Rectal smooth muscle tissue (tissue), 1 donor: ENCODE measurements around the gene WDR5B.
A peak's percentile ranks its signal among the peaks of the same experiment; 100 is the strongest.
"Not testable (repeated sequence)": the region's sequence is repeated elsewhere in the genome, so short reads cannot be mapped to it uniquely, and the experiment has no call there.

ENCODE experiments used
- H3K27ac ChIP-seq: one replicate; pipeline ENCODE4 v1.7.0; 2013; ENCODE audit warnings: low read depth, low read length, inconsistent platforms
- H3K27me3 ChIP-seq: one replicate; pipeline ENCODE4 v1.7.0; 2013; ENCODE audit warnings: low read length; ENCODE audit not compliant: control insufficient read depth, insufficient read depth
- H3K36me3 ChIP-seq: one replicate; pipeline ENCODE4 v1.7.0; 2013; ENCODE audit warnings: low read length; ENCODE audit not compliant: control insufficient read depth, insufficient read depth
- H3K4me1 ChIP-seq: one replicate; pipeline ENCODE4 v1.7.0; 2013; ENCODE audit warnings: low read length; ENCODE audit not compliant: control insufficient read depth, insufficient read depth
- H3K4me3 ChIP-seq: one replicate; pipeline ENCODE4 v1.7.0; 2013; ENCODE audit warnings: low read length
- H3K9ac ChIP-seq: one replicate; pipeline ENCODE4 v1.7.0; 2013; ENCODE audit warnings: low read length

WDR5B gene

DNA sequence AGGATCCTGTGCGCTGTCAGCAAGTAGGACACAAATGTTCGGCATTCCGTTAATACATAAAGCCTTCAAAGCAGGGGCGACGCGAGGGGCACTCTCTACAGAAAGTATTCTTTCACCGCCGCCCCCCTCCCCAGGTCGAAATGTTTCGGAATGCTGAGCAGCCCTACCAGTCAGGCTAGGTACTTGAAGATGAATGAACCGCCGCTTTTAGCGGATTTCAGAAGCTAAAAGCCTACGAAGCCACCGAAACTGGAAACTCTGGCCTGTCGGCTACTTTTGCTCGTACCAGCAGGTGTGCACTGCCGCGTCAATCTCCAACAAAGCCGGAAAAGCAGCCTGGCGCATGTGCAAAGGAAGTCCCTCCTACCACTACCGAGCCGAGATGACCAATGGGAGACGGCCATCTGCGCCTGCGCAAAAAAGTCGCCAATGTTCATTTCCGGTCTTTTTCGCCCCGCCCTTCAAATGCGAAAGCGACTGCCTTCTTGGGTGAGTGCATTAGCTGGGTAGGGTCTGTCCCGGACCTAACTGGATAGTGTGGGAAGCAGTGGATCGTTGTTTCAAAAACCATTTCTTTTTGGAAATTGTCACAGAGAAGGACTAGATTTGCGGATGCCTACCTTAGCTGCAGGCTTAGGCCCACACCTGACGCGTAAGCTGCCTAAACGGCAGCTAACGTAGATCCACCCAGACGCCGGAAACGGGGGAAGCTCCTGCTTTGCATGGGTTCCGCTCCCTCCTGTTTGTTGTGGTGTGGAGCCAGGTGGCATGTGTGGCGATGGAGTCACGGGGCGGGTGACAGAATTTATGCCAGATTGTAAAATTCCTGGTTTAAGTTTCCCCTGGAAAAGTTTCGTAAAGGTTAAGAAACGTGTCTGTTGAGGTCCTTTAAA is at the start of gene WDR5B:
TSS of gene WDR5B (minus strand) at position 301 of the 893 bp plus-strand sequence. CDS start 534 bp downstream, outside the sequence.
- Histone ChIP-seq H3K27me3 (no peaks in the 10 kb centered on the region), H3K36me3 (no peaks in the 10 kb centered on the region), H3K4me1 (peaks cover 5% of the 10 kb centered on the region), H3K4me3 (peak within 1 kb of the TSS; percentile 97), H3K27ac (peak within 1 kb of the TSS; percentile 93), H3K9ac (peak within 1 kb of the TSS; percentile 88)

DNA sequence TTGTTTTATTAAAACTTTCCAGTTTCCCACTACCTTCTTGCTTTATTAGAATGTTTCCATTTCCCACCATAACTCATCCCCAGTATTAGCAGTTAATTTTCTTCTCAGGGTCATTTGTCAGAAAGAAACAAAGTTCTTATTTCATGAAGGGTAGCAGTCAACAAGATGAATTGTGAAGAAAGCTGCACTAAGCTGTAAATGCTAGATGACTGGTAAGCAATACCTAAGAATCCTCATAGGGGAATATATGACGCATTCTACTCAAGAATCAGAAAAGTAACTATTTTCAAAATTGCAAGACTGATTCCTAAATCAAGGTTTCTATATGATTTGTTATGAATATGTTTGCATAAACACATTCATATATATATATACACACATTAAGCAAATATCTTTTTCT is 48.8 kb upstream of the WDR5B start:
- Histone ChIP-seq H3K27me3 (no peaks in the 10 kb centered on the region), H3K9ac (no peak overlapping the region), H3K36me3 (peaks cover 2% of the 10 kb centered on the region), H3K4me3 (no peak overlapping the region), H3K4me1 (no peaks in the 10 kb centered on the region), H3K27ac (no peak overlapping the region)

DNA sequence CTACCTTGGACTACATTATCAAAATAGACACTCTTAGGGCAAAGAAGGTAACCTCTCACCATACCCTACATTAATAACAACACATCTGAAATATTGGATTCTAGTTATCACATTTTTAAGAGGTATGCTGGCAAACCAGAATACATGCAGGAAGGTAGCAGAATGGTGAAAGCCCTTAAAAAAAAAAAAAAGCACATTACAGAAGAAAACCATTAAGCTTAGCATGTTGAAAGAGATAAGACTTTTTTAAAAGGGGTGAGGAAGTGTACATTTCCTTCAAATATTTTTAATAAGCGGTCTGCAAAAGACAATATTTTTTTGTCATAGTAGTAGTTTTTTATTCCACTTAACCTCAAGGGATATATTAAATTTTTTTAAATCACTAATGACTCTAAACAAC is 46.5 kb upstream of the WDR5B start:
- no peaks in the 10 kb centered on the region for H3K27me3 ChIP-seq
- H3K9ac ChIP-seq: no peak overlapping the region
- no peak overlapping the region for H3K27ac ChIP-seq
- no peak overlapping the region for H3K4me3 ChIP-seq
- H3K4me1 ChIP-seq: no peaks in the 10 kb centered on the region
- H3K36me3 ChIP-seq: peaks cover 2% of the 10 kb centered on the region

DNA sequence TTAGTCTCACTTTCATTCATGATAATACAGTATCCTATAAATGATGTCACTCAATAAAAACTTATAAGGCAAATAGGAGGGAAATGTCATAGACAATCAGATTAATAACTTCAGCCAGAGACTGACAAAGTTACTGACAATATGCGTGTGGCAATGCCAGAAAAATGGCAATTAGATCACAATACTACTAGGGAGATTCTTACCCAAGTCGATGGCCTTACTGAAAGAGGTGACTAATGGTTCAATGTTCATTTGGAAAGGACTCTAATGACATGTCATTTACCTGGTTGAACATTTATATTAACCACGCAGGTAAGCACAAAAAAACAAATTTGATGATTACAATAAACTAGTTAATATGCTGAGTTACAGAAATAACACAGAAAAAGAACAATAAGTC is 45.9 kb upstream of the WDR5B start:
- no peak overlapping the region for H3K27ac ChIP-seq
- H3K36me3 ChIP-seq: peaks cover 2% of the 10 kb centered on the region
- no peak overlapping the region for H3K4me3 ChIP-seq
- H3K9ac ChIP-seq: no peak overlapping the region
- no peaks in the 10 kb centered on the region for H3K4me1 ChIP-seq
- no peaks in the 10 kb centered on the region for H3K27me3 ChIP-seq

DNA sequence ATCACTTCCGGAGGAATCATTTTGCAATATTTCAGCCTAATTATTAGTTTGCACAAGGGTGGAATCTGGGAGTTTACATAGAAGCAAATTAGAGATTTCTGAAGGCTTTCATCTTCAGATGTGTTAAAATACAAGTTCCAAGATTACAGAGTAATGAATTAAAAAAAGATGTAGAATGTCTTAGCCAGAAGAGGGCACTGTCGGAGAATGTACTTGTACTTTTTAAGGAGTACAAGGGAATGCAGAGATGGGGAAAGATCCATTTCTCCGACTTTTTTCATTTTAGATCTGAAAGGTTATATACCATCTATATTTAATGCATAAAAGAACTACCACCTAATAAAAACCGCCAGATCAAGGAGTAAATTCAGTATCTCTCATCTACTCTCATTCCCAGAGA is 43.1 kb upstream of the WDR5B start:
- H3K4me3 ChIP-seq: no peak overlapping the region
- no peaks in the 10 kb centered on the region for H3K4me1 ChIP-seq
- no peak overlapping the region for H3K27ac ChIP-seq
- no peak overlapping the region for H3K9ac ChIP-seq
- no peaks in the 10 kb centered on the region for H3K36me3 ChIP-seq
- no peaks in the 10 kb centered on the region for H3K27me3 ChIP-seq

DNA sequence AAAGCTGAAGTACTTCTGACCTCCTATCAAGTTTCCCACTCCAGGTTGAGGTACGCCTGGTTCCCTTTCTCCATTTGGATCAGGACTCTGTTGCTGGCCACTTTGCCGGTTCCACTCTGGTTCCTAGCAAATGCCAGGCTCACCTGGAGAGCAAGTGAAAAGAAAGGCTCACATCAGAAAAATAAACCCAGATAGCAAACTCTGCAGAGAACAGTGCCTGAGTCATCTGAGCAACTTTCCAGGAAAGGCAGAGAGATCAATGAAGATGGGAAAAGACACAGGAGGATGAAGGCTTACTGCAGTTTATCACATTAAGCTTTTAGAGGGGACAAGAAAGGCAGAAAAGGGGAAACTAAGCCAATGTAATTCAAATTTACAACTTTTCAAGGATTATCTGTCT is 41.8 kb upstream of the WDR5B start:
- peaks cover 4% of the 10 kb centered on the region for H3K36me3 ChIP-seq
- no peak overlapping the region for H3K27ac ChIP-seq
- H3K4me1 ChIP-seq: no peaks in the 10 kb centered on the region

DNA sequence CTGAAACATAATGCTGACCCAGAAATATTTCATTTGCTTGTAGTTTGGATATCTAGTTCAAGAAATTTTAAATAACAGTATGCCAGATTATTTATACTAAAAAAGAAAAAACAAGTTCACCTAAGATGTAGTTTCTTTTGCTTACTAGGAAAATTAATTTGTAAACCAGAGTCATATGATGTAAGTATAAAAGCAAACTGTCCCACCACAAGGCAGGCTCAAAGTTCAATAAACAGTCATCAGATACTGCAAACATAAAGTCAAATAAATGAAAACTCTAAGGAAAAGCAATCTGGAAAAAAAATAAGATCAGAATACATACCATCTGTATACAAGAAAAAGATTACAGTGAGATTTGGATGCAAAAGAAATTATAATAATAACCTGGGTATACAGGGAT is 40.2 kb upstream of the WDR5B start:
- Histone ChIP-seq H3K9ac (no peak overlapping the region), H3K27ac (no peak overlapping the region), H3K27me3 (no peaks in the 10 kb centered on the region), H3K36me3 (peaks cover 6% of the 10 kb centered on the region), H3K4me1 (no peaks in the 10 kb centered on the region), H3K4me3 (no peak overlapping the region)

More for the DNA sequence above, 41.8 kb upstream of the WDR5B start:
- Histone ChIP-seq H3K27me3 (no peaks in the 10 kb centered on the region), H3K9ac (no peak overlapping the region), H3K4me3 (no peak overlapping the region)

DNA sequence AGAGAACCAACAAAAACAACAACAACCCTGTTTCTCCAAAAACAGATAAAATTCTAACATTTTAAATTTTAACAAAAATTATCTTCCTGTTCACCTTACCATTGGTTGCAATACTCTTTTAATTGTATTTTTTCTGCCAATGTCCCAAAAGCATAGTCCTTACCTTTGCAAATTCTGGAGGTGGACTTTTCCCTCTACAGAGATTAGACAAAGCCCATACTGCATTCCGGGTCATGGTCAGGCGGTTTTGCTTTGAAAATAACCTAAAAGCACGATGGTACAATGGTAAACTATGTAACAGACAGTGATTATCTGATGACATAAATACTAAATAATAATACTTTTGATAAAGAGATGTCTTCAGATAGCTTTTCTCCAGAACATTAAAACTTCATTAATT is 35.5 kb upstream of the WDR5B start:
- H3K9ac ChIP-seq: no peak overlapping the region
- no peaks in the 10 kb centered on the region for H3K27me3 ChIP-seq
- no peak overlapping the region for H3K27ac ChIP-seq
- peaks cover 17% of the 10 kb centered on the region for H3K36me3 ChIP-seq
- no peak overlapping the region for H3K4me3 ChIP-seq
- H3K4me1 ChIP-seq: no peaks in the 10 kb centered on the region

DNA sequence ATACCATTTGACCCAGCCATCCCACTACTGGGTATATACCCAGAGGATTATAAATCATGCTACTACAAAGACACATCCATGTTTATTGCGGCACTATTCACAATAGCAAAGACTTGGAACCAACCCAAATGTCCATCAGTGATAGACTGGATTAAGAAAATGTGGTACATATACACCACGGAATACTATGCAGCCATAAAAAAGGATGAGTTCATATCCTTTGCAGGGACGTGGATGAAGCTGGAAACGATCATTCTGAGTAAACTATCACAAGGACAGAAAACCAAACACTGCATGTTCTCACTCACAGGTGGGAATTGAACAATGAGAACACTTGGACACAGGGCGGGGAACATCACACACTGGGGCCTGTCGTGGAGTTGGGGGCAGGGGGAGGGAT is 32.4 kb upstream of the WDR5B start:
- H3K36me3 ChIP-seq: peaks cover 19% of the 10 kb centered on the region

DNA sequence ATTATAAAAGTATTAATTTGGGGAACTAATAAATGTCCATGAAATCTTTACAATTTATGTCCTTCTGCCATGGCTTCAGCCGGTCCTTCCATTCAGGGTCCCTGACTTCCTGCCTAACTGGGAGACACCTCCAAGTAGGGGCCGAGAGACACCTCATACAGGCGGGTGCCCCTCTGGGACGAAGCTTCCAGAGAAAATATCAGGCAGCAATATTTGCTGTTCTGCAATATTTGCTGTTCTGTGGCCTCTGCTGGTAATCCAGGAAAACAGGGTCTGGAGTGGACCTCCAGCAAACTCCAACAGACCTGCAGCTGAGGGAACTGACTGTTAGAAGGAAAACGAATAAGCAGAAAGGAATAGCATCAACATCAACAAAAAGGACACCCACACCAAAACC is 28.6 kb upstream of the WDR5B start:
- H3K36me3 ChIP-seq: peaks cover 10% of the 10 kb centered on the region
- not testable (repeated sequence) for H3K9ac ChIP-seq, H3K4me3 ChIP-seq, H3K27ac ChIP-seq, H3K4me1 ChIP-seq, H3K27me3 ChIP-seq

More for the DNA sequence above, 32.4 kb upstream of the WDR5B start:
- not testable (repeated sequence) for H3K27ac ChIP-seq, H3K9ac ChIP-seq, H3K4me3 ChIP-seq, H3K27me3 ChIP-seq, H3K4me1 ChIP-seq

DNA sequence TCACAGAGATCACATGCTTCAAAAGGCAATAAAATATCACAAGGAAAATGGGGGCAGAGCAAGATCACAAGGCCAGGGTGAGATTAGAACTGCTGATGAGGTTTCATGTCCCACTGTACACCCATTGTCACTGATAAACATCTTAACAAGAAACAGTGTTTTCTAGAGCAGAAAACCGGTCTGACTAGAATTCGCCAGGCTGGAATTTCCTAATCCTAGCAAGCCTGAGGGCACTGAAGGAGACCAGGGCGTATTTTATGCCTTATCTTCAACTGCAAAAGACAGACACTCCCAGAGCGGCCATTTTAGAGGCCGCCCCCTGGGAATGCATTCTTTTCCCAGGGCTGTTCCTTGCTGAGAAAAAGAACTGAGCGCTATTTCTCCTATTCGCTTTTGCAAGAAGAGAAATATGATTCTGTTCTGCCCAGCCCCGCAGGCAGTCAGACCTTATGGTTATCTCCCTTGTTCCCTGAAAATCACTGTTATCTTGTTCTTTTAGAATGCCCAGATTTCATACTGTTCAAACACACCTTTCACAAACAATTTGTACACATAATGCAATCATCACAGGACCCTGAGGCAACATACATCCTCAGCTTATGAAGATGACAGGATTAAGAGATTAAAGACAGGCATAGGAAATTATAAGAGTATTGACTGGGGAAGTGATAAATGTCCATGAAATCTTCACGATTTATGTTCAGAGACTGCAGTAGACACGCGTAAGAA is 28.1 kb upstream of the WDR5B start:
- not testable (repeated sequence) for H3K27me3 ChIP-seq, H3K27ac ChIP-seq, H3K4me3 ChIP-seq, H3K4me1 ChIP-seq, H3K36me3 ChIP-seq, H3K9ac ChIP-seq

DNA sequence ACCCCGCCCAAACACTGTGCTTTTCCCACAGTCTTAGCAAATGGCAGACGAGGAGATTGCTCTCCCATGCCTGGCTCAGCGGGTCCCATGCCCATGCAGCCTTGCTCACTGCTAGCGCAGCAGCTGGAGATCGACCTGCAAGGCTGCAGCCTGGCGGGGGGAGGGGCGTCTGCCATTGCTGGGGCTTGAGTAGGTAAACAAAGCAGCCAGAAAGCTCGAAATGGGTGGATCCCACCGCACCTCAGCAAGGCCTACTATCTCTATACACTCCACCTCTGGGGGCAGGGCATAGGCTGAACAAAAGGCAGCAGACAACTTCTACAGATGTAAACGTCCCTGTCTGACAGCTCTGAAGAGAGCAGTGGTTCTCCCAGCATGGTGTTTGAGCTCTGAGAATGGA is 27.2 kb upstream of the WDR5B start:
- Histone ChIP-seq H3K9ac (no peak overlapping the region), H3K27me3 (no peaks in the 10 kb centered on the region), H3K27ac (no peak overlapping the region), H3K36me3 (peaks cover 10% of the 10 kb centered on the region), H3K4me3 (no peak overlapping the region), H3K4me1 (no peaks in the 10 kb centered on the region)
